LHCN-M2 (cell line): ENCODE results near the gene AP3B2. TPM values are rescaled to one million over a fixed set of nuclear protein-coding genes. Genes with fewer than 3 reads are reported as not detected.
"Not testable (repeated sequence)": the region's sequence is repeated elsewhere in the genome, so short reads cannot be mapped to it uniquely, and the experiment has no call there.

ENCODE experiments used
- DNase-seq: peaks from one replicate; pipeline ENCODE4 v3.0.0-alpha.2; 2012; ENCODE audit warnings: low read depth
- polyA plus RNA-seq: library from polyadenylated mRNA; unstranded; fragments of >200 nt; gene quantifications from one replicate; pipeline ENCODE4 v1.2.1, GENCODE V29; 2012; ENCODE audit warnings: missing spikeins
- total RNA-seq: library from RNA; depleted of rRNA; stranded (reverse); fragments of >200 nt; gene quantifications from 2 replicates; pipeline ENCODE4 v1.2.3, GENCODE V29; 2014; rRNA removed

AP3B2 gene, protein sequence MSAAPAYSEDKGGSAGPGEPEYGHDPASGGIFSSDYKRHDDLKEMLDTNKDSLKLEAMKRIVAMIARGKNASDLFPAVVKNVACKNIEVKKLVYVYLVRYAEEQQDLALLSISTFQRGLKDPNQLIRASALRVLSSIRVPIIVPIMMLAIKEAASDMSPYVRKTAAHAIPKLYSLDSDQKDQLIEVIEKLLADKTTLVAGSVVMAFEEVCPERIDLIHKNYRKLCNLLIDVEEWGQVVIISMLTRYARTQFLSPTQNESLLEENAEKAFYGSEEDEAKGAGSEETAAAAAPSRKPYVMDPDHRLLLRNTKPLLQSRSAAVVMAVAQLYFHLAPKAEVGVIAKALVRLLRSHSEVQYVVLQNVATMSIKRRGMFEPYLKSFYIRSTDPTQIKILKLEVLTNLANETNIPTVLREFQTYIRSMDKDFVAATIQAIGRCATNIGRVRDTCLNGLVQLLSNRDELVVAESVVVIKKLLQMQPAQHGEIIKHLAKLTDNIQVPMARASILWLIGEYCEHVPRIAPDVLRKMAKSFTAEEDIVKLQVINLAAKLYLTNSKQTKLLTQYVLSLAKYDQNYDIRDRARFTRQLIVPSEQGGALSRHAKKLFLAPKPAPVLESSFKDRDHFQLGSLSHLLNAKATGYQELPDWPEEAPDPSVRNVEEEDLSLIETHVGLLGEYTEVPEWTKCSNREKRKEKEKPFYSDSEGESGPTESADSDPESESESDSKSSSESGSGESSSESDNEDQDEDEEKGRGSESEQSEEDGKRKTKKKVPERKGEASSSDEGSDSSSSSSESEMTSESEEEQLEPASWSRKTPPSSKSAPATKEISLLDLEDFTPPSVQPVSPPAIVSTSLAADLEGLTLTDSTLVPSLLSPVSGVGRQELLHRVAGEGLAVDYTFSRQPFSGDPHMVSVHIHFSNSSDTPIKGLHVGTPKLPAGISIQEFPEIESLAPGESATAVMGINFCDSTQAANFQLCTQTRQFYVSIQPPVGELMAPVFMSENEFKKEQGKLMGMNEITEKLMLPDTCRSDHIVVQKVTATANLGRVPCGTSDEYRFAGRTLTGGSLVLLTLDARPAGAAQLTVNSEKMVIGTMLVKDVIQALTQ
- 0.40 and 0.45 TPM in 2 replicates for total RNA-seq
- polyA plus RNA-seq: 0.12 TPM

DNA sequence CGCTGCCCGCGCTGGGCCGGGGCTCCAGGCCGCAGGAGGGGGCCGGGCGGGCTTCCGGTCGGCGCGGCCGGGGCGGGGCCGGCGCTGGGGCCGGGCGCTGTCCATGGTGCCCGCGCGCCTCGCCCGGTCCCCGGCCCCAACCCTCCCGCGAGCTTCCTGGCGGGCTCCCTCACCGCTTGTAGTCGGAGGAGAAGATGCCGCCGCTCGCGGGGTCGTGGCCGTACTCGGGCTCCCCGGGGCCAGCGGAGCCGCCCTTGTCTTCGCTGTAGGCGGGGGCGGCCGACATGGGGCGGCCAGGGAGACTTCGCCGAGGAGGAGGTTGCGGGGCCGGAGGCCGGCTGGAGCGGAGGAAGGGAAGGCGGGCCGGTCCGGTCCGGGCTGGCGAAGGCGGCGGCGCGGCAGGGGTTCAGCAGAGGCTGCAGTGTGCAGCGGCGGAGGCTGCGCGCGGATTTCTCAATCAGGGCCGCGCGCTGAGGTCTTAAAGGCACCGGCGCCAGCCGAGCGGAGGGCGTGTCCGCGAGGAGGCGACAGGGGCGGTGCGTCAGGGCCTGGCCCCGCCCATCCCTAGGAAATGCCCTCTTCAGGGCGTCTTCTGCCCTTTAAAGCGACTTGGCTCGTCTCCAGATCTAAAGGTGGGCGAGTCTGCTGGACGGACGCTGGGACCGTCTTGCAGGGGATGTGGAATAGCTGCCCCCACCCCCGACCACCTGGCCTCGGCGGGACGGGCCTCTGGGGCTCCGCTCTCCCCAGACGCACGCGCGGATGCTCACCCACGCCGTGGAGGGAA is at the start of gene AP3B2:
AP3B2 (minus strand) TSS at position 455 of the 787 bp plus-strand sequence; CDS start at position 286, 169 bp downstream.
- DNase-seq: peak; percentile 51

DNA sequence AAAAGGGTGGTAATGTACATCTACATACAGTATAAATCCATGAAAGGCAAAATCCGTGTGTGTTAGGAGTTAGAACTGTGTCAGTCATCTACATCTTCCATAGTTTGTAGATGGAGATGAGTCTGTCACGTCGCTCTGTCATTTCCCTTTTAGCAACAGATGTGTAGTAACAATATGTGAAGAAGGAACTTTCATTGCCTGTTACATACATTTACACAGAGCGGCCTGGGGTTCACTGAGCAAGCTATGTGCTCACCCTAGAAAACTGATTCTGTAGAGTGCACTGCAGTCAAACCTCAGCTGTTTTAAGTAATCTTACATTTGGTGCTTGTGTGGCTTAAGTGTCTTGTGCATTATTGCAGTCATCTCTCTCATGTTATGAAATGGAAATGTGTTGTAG is 41.6 kb upstream of the AP3B2 start:
- DNase-seq: no peak

DNA sequence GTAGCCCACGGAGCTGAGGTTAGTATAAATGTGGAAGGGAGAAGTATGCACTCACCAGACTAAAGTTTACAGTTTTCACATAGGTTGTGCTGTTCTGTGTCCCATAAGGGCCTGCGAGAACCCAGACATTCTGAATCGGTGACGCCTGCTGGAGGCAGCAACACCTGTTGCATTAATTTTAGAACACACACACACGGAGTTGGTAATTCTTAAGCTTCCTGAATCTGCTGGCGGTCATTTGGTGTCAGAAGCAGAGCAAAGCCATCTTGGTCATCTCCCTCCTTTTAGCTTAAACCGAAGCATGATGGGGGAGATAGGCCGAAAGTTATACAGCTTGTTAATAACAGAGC is 41.1 kb upstream of the AP3B2 start:
- DNase-seq: peak; percentile 49

DNA sequence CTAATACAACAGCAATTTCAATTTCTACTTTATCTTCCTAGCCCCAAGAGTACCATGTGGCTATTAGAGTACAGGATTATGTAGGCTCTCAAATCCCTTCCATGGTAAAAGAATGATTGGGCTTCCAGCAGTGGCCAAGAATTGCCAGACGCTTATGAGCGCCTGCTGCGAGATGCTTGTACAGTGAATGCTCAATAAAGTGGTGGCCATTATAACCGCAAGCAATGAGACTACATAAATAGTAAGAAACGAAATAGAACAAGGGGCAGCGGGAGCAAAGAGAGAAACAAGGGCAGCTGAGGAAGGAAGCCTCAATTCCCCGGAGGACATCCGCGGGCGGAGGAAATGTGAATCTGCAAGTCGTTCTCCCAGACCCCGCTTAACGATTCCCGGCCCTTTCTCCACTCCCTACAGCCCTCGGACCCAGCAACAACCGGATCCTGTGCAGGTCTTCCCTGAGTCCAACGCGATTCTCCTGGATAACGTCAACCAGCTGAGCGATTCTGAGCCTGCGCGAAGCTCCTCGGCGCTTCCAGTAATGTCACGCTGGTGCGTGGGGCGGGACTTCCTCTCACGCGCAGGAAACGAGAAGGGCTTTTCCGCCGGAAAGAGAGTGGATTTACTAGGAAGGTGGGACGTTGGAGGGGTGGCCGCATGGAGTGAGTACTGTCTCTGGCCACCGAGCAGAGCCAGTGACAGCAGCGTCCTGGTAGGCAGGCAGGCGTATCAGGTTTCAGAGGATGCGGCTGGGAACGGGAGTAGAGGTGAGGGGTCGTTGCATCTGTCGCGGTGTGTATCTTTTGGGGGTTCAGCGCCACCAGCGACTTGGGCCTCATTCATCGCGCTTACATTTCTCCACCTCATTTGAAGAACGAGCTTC is 40.5 kb upstream of the AP3B2 start:
- peak; percentile 95 for DNase-seq

DNA sequence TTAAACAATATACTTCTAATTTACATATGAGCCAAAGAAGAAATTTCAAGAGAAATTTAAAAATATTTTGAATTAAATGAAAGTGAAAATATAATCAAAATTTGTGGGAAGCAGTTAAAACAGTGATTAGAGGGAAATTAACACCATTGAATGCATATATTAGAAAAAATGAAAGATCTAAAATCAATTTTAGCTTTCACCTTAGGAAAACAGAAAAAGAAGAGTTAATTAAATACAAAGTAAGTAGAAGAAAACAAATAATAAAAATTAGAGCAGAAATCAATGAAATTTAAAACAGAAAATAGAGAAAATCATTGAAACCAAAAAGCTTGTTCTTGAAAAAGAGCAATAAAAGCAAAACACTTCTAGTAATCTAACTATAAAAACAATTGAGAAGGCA is 38.6 kb upstream of the AP3B2 start:
- no peak for DNase-seq

DNA sequence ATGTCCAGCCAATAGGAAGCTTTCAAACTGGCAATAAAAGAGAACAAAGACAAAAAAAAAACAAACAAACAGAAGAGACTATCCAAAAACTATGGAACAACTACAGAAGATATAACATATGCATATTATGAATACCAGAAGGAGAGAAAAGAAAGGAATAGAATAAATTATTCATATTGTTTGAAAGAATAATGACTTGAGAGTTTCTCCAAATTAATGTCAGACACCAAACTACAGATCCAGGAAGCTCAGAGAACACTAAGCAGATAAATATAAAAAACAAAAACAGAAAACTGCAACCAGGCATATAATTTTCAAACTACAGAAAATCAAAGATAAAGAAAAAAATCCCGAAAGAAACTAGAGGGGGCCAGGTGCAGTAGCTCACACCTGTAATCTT is 34.1 kb upstream of the AP3B2 start:
- no peak for DNase-seq

DNA sequence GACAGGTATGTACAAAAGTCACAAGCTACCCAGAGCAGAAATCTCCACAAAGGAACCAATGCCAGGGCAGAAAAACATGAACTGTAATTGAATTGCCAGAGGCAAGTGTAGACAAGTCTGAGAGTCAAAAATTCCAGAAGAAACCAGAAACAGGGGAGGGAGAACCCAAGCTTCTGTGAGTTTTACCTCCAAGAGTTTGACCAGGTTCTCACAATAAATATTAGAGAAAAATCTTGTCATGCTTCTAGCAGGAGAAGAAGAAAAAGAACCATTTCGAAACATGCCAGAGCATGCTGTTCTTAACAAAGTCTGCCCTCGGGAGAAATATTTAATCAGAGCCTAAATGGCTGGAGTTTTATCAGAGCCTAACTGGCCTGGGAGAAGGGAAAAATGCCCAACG is 32.5 kb upstream of the AP3B2 start:
- no peak for DNase-seq

DNA sequence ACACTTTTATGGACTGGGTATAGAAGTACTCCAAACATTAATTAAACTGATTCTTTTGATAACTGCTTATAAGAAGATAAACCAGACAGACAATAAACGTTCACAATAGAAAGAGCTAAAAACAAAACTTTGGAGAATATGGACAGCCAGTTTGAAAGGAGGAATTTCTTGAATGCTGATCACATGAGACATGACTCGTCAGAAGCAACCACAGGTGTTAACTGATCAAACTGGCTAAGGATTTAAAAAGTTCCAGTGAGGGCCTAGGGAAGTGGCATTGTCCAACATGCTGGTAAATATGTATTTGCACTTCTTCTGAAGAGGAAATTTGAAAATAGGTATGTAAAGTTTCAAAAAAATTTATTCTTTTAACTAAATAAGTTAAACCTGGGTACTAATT is 29.4 kb upstream of the AP3B2 start:
- DNase-seq: peak; percentile 65

DNA sequence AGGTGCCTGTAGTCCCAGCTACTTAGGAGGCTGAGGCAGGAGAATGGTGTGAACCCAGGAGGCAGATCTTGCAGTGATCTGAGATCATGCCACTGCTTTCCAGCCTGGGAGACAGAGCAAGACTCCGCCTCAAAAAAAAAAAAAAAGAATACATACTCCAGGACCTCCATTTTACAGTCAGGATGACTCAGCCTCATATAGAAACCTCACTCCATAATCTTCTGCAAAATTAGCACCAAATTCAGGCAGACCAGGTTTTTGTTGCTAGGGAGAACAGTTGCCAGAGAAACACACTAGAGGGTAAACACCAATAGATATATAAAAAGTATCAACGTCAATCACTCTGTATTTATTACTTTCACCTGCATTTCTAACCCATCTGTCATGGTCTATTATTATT is 28.3 kb upstream of the AP3B2 start:
- DNase-seq: peak; percentile 30

DNA sequence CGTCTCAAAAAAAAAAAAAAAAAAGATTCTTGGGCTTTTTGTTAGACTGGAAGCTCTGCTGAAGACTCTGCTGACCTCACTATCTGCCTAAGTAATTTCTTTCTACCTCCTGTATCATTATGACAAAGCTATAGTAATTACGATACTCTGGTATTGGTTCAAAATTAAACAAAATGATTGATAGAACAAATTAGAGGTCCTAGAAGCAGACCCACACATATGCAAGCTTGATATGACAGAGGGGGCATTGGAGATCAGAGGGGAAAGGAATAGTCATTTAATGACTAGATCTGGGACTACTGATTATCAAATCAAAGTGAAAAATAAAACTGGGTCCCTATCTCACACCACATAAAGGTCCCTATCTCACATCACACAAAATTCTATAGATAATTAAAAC is 21.9 kb upstream of the AP3B2 start:
- no peak for DNase-seq

DNA sequence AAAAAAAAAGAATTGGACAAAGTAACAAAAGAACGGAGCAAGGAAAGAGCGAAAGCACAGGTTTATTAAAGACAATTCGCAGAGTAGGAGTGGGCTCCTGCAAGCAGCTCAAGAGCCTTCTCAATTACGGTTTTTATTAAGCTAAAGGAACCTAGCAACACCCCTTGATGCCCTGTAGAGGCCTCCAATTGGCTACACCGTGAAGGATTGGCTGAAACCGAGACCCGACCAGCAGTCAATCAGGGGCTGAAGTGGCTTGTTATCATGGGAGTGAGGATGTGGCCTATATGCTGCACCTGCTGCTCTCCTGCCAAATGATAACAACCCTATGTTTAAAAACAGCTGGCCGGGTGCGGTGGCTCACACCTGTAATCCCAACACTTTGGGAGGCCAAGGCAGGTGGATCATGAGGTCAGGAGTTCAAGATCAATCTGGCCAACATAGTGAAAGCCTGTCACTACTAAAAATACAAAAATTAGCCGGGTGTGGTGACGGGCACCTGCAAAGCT is 20.4 kb upstream of the AP3B2 start:
- DNase-seq: no peak

DNA sequence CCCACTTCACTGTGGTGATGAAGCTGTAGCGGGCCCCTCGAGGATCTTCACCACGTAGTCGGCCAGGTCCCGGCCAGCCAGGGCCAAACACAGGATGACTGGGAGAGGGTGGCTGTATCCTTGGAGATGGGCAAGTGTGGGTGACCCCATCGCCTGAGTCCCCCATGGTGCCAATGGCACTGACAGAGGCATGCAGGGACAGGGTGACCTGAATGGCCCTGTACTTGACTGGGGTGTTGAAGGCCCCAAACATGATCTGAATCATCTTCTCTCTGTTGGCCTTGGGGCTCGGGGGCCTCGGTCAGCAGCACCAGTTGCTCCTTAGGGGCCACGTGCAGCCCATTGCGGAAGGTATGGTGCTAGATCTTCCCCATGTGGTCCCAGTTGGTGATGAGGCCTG is 17.1 kb upstream of the AP3B2 start:
- no peak for DNase-seq

DNA sequence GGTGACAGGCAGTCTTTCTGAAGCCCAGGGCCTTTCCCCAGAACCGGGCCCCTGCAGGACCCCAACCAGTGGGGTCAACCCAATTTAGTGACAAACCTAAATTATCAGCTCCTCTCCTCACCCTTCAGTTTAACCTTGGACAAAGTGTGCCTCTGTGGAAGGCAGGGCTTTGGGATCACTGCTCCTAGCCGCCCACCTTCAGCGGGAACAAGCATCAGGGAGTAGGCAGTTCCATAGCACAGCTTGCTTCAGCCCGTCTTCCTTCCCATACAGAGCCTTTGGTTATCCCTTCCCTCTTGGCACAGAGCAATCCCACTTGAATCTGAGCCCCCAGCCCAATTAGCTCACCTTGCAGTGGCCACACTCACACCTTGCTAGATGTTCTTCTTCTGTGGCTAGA is 5.3 kb upstream of the AP3B2 start:
- DNase-seq: no peak

DNA sequence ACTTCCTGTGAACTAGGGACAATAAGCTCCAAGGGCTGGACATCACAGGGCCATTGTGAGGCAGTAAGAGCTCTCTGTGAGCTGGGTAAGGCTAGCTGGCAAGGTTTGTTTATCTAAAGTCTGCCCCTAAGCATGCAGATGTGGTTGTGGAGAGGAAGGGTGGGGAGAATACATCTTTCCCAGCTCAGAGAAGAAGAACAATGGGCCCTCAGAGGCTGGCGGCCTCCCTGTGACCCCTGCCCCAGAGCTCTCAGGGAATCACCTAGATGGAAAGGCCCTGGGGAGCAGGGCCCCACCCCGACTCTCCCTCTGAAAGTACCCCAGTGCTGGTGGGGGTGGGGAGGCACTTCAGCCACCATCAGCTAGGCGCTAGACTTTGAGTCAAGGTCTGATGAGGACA is 4.3 kb upstream of the AP3B2 start:
- DNase-seq: no peak

DNA sequence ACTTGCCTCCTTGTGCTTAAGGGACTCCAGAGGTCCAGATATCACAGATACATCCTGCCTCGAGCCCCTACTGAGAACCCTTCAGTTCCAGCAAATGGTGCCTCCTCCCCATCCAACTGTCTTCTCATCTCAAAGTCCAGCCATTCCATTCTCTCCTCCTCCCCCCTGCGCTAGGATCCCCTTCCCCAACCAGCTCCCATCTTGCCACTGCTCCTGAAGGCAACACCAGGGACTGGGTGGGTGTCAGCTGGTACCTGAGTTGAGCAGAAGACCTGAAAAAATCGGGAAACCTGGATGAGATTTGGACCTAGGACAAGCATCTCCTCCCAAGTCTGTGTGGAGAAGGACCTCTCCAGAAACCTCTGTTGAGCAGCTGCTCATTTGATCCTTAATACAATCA is 2.4 kb upstream of the AP3B2 start:
- no peak for DNase-seq

DNA sequence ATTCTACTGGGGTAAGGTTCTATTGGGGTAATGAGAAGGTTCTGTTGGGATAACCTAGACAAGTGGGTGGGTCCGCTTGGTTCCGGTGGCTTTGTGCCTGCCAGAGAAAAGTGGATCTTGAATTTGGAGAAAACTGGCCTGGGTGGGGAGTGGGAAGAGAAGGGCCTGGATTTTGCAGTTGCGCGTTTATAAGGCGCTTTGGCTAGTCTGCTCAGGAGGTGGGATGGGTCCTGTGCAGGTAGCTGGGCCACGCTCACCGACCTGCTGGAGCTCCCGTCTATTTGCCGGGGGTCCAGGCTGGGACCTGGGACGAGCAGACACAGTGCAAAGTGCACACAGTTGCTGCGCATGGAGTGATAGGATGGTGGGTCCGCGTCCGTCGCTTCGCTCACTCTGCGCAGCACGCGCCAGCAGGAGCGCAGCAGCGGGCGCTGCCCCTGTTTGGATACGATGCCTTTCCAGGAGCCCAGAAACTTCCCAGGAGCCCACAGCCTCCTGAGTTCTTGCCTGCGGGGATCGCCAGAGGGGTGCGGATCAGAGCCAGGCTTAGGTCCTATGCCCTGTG is 1.3 kb upstream of the AP3B2 start:
- no peak for DNase-seq

DNA sequence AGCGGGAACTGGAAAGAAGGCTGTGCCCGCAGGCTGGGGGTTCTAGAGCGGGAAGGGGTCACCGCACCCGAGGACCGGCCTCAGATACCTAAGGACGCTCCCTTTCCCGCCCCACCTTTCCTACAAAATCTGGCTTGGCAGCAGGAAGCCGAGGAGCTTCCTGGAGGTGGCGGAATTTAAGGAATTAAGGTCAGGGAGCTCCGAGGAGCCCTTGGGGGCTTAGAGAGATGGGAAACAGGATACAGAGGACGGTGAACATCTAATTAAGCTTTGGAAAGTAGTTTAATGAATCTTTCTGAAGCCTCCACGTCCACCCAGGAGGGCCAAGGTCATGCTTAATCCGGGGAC is 507 bp upstream of the AP3B2 start:
- DNase-seq: no peak

DNA sequence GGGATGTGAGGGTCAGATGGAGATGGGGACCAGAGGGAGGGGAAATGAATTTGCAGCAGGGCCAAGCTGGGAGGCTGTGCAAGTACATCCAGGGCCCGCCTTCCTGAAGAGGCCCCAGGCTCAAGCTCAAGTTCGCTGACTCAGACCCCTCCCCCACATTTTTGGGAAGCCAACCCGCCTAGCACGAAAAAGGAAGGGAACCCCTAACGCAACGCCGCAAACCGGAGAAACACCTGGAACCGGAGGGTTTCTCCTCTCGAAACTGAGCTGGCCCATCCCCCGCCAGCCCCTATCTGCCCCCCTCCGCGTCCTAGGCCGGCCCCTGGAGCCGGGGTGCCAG is 624 bp downstream of the AP3B2 start:
- DNase-seq: no peak

DNA sequence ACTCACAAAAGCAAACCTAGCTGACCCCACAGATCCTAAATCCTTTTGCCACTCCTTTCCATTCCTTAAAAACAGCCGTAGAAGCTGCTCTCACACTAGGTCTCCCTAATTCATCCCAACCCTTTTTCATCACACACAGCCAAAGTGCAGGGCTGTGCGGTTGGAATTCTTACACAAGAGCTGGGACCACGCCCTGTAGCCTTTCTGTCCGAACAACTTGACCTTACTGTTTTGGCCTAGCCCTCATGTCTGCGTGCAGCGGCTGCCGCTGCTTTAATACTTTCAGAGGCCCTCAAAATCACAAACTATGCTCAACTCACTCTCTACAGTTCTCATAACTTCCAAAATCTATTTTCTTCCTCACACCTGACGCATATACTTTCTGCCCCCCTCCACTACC is 3.8 kb downstream of the AP3B2 start:
- not testable (repeated sequence) for DNase-seq

DNA sequence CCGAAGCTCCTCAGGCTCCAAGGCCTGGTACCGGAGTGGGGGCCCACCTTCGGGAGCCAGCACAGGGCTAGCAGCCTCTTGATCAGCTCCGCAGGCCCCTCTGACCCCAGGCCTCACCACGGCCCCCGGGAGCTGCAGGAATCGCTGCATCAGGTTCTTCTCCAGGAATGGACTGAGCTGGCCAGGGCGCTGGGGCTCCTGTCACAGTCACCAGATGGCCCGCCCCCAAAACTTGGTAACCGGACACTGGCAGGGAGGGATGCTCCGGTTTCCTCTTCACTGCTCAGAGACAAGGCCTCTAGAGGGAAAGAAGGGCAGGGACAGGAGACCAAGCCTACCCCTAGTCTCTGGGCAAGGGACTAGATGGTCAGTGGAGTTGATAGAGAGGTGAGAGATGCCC is 9.9 kb downstream of the AP3B2 start:
- no peak for DNase-seq
